OCI-LY3 (cell line): ENCODE data around the gene KLHL6.

Experiments
- H2AFZ ChIP-seq: fragments of 200-600, 300-600 bp; shearing (Covaris generic); 2 replicates; pipeline ENCODE4 v1.6.0; 2014; ENCODE audit warnings: antibody characterized with exemption, low read depth, low read length
- H3K27ac ChIP-seq: fragments of 200-600, 300-600 bp; sonication (generic); 2 replicates; pipeline ENCODE4 v1.5.1; 2014; ENCODE audit warnings: mild to moderate bottlenecking, low read length, moderate library complexity, mixed read lengths
- H3K27me3 ChIP-seq: fragments of 200-600, 300-600 bp; sonication (generic); 2 replicates; pipeline ENCODE4 v1.6.1; 2014; ENCODE audit warnings: low read depth, low read length, mixed read lengths
- H3K36me3 ChIP-seq: fragments of 200-600, 300-600 bp; sonication (generic); replicated peaks from 2 replicates; pipeline ENCODE3; 2014; ENCODE audit warnings: low read depth, low read length, mixed read lengths
- H3K4me1 ChIP-seq: fragments of 300-600, 200-600 bp; sonication (generic); 2 replicates; pipeline ENCODE4 v1.6.1; 2014; ENCODE audit warnings: low read length, mixed read lengths
- H3K4me2 ChIP-seq: fragments of 200-600, 300-600 bp; sonication (generic); 2 replicates; pipeline ENCODE4 v1.6.1; 2014; ENCODE audit warnings: low read length, mixed read lengths
- H3K4me3 ChIP-seq: fragments of 300-600, 200-600 bp; sonication (generic); 2 replicates; pipeline ENCODE4 v1.5.1; 2014; ENCODE audit warnings: antibody characterized with exemption, mild to moderate bottlenecking, low read length, moderate library complexity
- H3K79me2 ChIP-seq: fragments of 300-600, 200-600 bp; shearing (Covaris generic); 2 replicates; pipeline ENCODE4 v1.6.1; 2014; ENCODE audit warnings: mild to moderate bottlenecking, low read length, mixed read lengths
- H3K9ac ChIP-seq: fragments of 300-600, 200-600 bp; shearing (Covaris generic); 2 replicates; pipeline ENCODE4 v1.6.0; 2014; ENCODE audit warnings: mild to moderate bottlenecking, low read length, moderate library complexity
- H3K9me3 ChIP-seq: fragments of 200-600, 300-600 bp; shearing (Covaris generic); 2 replicates; pipeline ENCODE4 v1.6.1; 2014; ENCODE audit warnings: low read length, mixed read lengths; ENCODE audit not compliant: insufficient read depth
- H4K20me1 ChIP-seq: fragments of 200-600, 300-600 bp; sonication (generic); 2 replicates; pipeline ENCODE4 v1.6.1; 2016; ENCODE audit warnings: low read length, mixed read lengths; ENCODE audit not compliant: insufficient read depth
- CTCF ChIP-seq: fragments of 200-600, 300-600 bp; sonication (generic); IDR thresholded peaks from 2 replicates; pipeline ENCODE4 v1.5.1; 2014; ENCODE audit warnings: antibody characterized with exemption, low read length, low read depth
- EZH2phosphoT487 ChIP-seq: fragments of 200-600 bp; shearing (Covaris generic); IDR thresholded peaks from 2 replicates; pipeline ENCODE4 v1.6.1; 2018; ENCODE audit warnings: antibody characterized with exemption, mixed run types, low read depth

The KLHL6 gene

GRCh38 chr3:183584914-183585280 lies 29.4 kb upstream of the KLHL6 start:
- TF ChIP-seq CTCF (no peak), EZH2phosphoT487 (no peak)
- no peaks in the 10 kb centered on the region for H3K36me3 ChIP-seq
- H3K9me3 ChIP-seq = no peaks in the 10 kb centered on the region
- H2AFZ ChIP-seq = no peak overlapping the region
- H3K4me2 ChIP-seq = no peak overlapping the region
- H3K4me1 ChIP-seq = peaks cover 27% of the 10 kb centered on the region
- no peak overlapping the region for H3K9ac ChIP-seq
- no peak overlapping the region for H3K4me3 ChIP-seq
- peaks cover 24% of the 10 kb centered on the region for H3K27me3 ChIP-seq
- no peaks in the 10 kb centered on the region for H4K20me1 ChIP-seq
- no peak overlapping the region for H3K27ac ChIP-seq
- H3K79me2 ChIP-seq = no peaks in the 10 kb centered on the region

- no peak overlapping the region for H3K9ac ChIP-seq
- H3K9me3 ChIP-seq = no peaks in the 10 kb centered on the region
- H3K4me2 ChIP-seq = no peak overlapping the region
- H4K20me1 ChIP-seq = no peaks in the 10 kb centered on the region
- H3K27me3 ChIP-seq = peaks cover 21% of the 10 kb centered on the region
- TF ChIP-seq EZH2phosphoT487 (no peak), CTCF (no peak)
- no peak overlapping the region for H2AFZ ChIP-seq
- H3K4me3 ChIP-seq = no peak overlapping the region
- H3K79me2 ChIP-seq = no peaks in the 10 kb centered on the region
- peaks cover 28% of the 10 kb centered on the region for H3K4me1 ChIP-seq
- H3K36me3 ChIP-seq = no peaks in the 10 kb centered on the region
- H3K27ac ChIP-seq = no peak overlapping the region
Measured at GRCh38 chr3:183584246-183584913, 28.9 kb upstream of the KLHL6 start.

GRCh38 chr3:183583331-183584245 lies 28.1 kb upstream of the KLHL6 start:
- Histone ChIP-seq H3K79me2 (no peaks in the 10 kb centered on the region), H3K36me3 (no peaks in the 10 kb centered on the region), H3K4me3 (no peak overlapping the region), H2AFZ (no peak overlapping the region), H3K9ac (no peak overlapping the region), H3K4me2 (no peak overlapping the region), H4K20me1 (no peaks in the 10 kb centered on the region), H3K4me1 (peaks cover 35% of the 10 kb centered on the region), H3K27ac (no peak overlapping the region), H3K9me3 (no peaks in the 10 kb centered on the region), H3K27me3 (peaks cover 19% of the 10 kb centered on the region)
- TF ChIP-seq EZH2phosphoT487 (no peak), CTCF (no peak)

DNA sequence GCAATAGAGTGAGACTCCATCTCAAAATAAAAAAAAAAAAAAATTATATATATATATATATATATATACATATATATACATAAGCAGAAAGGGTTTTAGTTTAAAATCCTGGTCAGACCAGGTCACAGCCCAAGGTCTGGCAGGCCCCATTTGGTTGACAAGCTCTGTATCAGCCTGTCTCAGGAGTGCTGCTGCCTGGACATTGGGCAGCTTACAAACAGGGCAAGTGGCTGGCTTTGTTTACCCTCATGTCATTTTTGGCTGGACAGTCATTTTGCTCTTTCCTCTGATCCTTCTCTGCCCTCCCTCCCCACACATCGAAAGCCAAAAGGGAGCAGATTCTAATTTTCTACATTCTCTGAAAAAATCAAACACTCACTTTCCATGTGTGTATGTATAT lies 26.7 kb upstream of the KLHL6 start:
- Histone ChIP-seq H3K27me3 (peaks cover 32% of the 10 kb centered on the region), H3K79me2 (no peaks in the 10 kb centered on the region), H3K4me2 (no peak overlapping the region), H3K27ac (no peak overlapping the region), H3K4me3 (no peak overlapping the region), H3K9me3 (no peaks in the 10 kb centered on the region), H2AFZ (no peak overlapping the region), H3K9ac (no peak overlapping the region), H3K4me1 (peaks cover 35% of the 10 kb centered on the region), H3K36me3 (no peaks in the 10 kb centered on the region), H4K20me1 (no peaks in the 10 kb centered on the region)
- TF ChIP-seq CTCF (no peak), EZH2phosphoT487 (no peak)
